ENCODE results near the gene TMEM229B. TPM values are rescaled to one million over a fixed set of nuclear protein-coding genes. Genes with fewer than 3 reads are reported as not detected.

Gene TMEM229B
- polyA plus RNA-seq, 1 of the 3 experiments (the other 2 are of a cell fraction): 0.16 TPM

DNA sequence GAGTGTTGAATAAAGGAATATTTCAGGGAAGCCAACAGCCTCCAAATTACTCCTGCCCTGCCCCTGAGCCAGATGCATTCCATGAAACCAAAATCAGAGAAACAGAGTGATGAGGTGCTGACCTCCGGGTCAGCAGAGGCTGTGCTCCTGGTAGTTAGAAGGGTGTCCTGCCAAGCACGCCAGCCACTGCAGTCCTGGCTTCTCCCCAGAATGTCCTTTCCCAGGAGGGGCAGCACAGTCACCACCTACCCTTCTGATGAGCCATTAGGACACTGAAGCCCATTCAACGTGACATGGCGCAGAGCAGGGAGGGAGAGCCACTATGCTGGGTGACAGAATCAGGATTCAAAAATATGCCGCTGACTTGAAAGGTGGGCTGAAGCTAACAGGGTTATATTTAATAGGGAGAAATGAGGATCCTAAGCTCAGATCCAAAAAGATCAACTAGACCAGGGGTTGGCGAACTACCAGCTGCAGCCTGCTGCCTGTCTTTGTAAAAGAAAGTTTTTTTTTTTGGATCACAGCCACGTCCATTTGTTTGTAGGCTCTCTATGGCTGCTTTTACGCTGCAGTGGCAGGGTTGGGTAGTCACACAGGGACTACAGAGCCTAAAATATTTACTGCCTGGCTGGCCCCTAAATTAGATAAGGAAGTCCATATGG lies 42.0 kb downstream of the TMEM229B start:
- no peak for TF ChIP-seq CHD2 (IDR thresholded peaks at IDR 0.05; ENCODE audit: low read length, partially characterized antibody)
- no peak for TF ChIP-seq RAD21 (IDR thresholded peaks at IDR 0.05; ENCODE audit: low read length)
- no peak for TF ChIP-seq RCOR1 (IDR thresholded peaks at IDR 0.05; ENCODE audit: low read length)
- no peak for TF ChIP-seq TCF12 (IDR thresholded peaks at IDR 0.05)
- TF ChIP-seq, protein P1, sequence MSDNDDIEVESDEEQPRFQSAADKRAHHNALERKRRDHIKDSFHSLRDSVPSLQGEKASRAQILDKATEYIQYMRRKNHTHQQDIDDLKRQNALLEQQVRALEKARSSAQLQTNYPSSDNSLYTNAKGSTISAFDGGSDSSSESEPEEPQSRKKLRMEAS (IDR thresholded peaks at IDR 0.05; ENCODE audit: low read depth): no peak
- TF ChIP-seq EZH2phosphoT487 (IDR thresholded peaks at IDR 0.05; ENCODE audit: borderline replicate concordance, low read depth): no peak
- TF ChIP-seq FOSL2 (IDR thresholded peaks at IDR 0.05; ENCODE audit: borderline replicate concordance, low read depth): no peak
- TF ChIP-seq, protein P2, sequence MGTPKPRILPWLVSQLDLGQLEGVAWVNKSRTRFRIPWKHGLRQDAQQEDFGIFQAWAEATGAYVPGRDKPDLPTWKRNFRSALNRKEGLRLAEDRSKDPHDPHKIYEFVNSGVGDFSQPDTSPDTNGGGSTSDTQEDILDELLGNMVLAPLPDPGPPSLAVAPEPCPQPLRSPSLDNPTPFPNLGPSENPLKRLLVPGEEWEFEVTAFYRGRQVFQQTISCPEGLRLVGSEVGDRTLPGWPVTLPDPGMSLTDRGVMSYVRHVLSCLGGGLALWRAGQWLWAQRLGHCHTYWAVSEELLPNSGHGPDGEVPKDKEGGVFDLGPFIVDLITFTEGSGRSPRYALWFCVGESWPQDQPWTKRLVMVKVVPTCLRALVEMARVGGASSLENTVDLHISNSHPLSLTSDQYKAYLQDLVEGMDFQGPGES (IDR thresholded peaks at IDR 0.05; ENCODE audit: low read depth, low read length): no peak
- TF ChIP-seq RXRA (IDR thresholded peaks at IDR 0.05; ENCODE audit: borderline replicate concordance, low read depth): no peak
- TF ChIP-seq, protein P3, sequence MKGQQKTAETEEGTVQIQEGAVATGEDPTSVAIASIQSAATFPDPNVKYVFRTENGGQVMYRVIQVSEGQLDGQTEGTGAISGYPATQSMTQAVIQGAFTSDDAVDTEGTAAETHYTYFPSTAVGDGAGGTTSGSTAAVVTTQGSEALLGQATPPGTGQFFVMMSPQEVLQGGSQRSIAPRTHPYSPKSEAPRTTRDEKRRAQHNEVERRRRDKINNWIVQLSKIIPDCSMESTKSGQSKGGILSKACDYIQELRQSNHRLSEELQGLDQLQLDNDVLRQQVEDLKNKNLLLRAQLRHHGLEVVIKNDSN (IDR thresholded peaks at IDR 0.05; ENCODE audit: borderline replicate concordance, low read depth): no peak
- no peak for TF ChIP-seq FOXJ3 (CRISPR knock-in tag; IDR thresholded peaks at IDR 0.05)
- TF ChIP-seq SIN3A (IDR thresholded peaks at IDR 0.05; ENCODE audit: borderline replicate concordance, low read depth, low read length): no peak
- no peak for TF ChIP-seq GABPA (IDR thresholded peaks at IDR 0.05; ENCODE audit: low read depth)
- TF ChIP-seq POLR2AphosphoS5 (IDR thresholded peaks at IDR 0.05; ENCODE audit: low read depth, low read length): no peak
- no peak for TF ChIP-seq JUND (IDR thresholded peaks at IDR 0.05)
- TF ChIP-seq, protein P4, sequence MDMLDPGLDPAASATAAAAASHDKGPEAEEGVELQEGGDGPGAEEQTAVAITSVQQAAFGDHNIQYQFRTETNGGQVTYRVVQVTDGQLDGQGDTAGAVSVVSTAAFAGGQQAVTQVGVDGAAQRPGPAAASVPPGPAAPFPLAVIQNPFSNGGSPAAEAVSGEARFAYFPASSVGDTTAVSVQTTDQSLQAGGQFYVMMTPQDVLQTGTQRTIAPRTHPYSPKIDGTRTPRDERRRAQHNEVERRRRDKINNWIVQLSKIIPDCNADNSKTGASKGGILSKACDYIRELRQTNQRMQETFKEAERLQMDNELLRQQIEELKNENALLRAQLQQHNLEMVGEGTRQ (IDR thresholded peaks at IDR 0.05; ENCODE audit: borderline replicate concordance, low read depth, low read length): no peak
- TF ChIP-seq ELF1 (IDR thresholded peaks at IDR 0.05): no peak
- H3K36me3 ChIP-seq (replicated peaks in 1 of 2; ENCODE audit: control insufficient read depth in 1 of 2, insufficient read depth in 2 of 2, low read length in 1 of 2): no peaks in the 10 kb centered on the region
- no peak overlapping the region for H3K4me2 ChIP-seq
- H3K27ac ChIP-seq (ENCODE audit: low read depth in 2 of 2, low read length in 1 of 2): no peak overlapping the region
- H3K79me2 ChIP-seq (ENCODE audit: insufficient read depth): no peaks in the 10 kb centered on the region
- ChIA-PET CTCF (interaction anchor here (1.1 to 6.7 kb wide), 7 partner anchors 19 to 258 kb away, joined by 3 to 37 read pairs (median 6); no protein-coding TSS in a partner anchor), POLR2A (no interaction called here)
- no peaks in the 10 kb centered on the region for H4K20me1 ChIP-seq (ENCODE audit: insufficient read depth)
- H2AFZ ChIP-seq (ENCODE audit: low read depth): no peak overlapping the region
- DNase-seq: no peak
- no peaks in the 10 kb centered on the region for H3K9me2 ChIP-seq
- peaks cover 3 to 6% of the 10 kb centered on the region in 2 experiments; a peak in 2 of 4 replicates for H3K4me1 ChIP-seq (ENCODE audit: control insufficient read depth in 1 of 2, insufficient read depth in 2 of 2, low read depth in 1 of 2, low read length in 1 of 2)
- H3K4me3 ChIP-seq (ENCODE audit: low read depth in 2 of 2, low read length in 1 of 2): no peak overlapping the region
- no peak overlapping the region for H3K9ac ChIP-seq
- H3F3A ChIP-seq (replicated peaks; ENCODE audit: insufficient read depth): no peaks in the 10 kb centered on the region
- no peaks in the 10 kb centered on the region for H3K27me3 ChIP-seq (ENCODE audit: insufficient read depth)
- 60% methylated on average over 8 of the region's 8 CpGs for WGBS (ENCODE audit: low lambda C conversion rate)
- no peaks in the 10 kb centered on the region for H3K9me3 ChIP-seq

Measured in SK-N-SH (cell line).